ENCODE data around the gene CFAP161.

Gene CFAP161, protein sequence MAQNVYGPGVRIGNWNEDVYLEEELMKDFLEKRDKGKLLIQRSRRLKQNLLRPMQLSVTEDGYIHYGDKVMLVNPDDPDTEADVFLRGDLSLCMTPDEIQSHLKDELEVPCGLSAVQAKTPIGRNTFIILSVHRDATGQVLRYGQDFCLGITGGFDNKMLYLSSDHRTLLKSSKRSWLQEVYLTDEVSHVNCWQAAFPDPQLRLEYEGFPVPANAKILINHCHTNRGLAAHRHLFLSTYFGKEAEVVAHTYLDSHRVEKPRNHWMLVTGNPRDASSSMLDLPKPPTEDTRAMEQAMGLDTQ

DNA sequence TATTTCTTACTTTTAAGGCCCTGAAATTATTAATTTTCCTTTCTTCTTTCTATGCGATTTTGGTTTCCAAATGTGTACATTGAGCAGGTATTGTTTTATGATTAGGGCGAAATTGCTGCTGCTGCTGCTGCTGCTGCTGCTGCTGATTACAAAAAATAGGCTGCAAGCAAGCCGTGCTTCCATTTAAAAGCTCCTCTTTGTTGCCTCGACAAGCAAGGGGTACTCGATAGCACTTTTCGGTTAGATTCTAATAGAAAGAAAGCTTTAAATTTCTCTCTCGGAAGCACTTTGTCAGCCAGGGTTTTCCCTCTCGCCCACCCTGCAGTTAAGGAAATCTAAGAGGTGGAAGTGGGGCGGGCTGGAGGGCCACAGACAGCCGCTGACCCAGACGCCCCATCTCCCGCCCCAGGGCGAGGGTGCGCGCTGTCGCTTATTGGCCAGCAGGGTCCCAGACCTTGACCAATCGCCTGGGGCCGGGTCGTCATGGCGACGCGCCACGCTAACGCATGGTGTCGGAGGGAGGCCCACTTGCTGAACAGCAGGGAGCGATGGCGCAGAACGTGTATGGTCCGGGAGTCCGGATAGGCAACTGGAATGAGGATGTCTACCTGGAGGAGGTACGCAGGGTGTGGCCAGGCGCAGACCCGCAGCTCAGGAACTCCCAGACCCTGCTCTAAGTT, at the start of gene CFAP161:
TSS of gene CFAP161 (plus strand) at position 489 of the 680 bp plus-strand sequence. CDS start at position 549, 60 bp downstream.
- peak; percentile 41 for DNase-seq (ENCODE audit: low read depth)

DNA sequence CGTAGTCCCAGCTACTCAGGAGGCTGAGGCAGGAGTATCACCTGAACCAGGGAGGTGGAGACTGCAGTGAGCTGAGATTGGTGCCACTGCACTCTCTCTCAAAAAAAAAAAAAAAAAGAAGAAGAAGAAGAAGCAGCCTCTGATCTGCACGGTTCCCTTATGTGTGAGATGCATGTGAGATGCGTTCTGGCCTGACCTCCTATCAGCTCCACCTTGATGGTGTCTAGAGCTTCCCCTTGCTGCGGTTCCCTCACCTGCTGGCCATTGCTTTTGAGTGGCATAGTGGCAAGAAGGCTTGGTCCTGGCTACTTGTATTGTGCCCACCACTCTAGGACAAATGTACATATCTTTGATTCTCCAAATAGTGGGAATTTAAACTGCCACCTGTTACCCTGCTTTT, 49.4 kb upstream of the CFAP161 start:
- no peak for DNase-seq (ENCODE audit: low read depth)

DNA sequence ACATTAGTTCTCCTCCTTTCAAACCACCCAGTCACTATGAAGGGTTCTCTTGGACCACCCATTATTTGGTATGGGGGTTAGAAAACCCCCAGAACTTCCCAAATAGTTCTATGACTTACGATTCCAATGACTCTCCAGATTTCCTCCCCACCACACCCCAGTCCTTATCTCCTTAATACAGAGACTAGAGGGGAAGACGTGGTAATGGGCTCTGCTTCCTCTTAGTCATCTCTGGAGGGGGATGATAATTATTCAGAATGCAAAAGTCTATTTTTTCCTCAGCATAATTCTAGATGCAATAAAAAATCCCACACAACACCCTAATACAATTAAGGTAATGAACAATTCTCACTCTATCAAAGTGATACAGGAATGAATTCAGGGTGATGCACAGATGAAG, 48.9 kb upstream of the CFAP161 start:
- DNase-seq (ENCODE audit: low read depth), result no peak

DNA sequence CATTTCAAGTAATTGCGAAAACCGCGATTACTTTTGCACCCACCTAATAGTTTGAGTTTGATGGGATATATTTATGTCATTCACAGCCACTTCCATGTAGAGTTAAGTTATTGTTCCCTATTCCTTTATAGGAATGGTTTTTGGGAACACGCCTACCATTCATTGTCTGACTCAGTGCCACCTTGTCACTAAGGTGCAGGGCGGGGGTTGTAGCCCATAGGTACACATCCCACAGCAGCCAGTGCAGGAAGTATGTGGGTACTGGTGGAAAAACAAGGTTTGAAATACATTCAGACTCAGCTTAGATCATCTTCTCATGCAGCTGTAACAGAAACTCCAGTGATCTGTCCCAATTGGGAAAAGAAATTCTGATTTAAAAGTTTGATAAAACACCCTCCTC, 48.2 kb upstream of the CFAP161 start:
- DNase-seq (ENCODE audit: low read depth), result no peak

DNA sequence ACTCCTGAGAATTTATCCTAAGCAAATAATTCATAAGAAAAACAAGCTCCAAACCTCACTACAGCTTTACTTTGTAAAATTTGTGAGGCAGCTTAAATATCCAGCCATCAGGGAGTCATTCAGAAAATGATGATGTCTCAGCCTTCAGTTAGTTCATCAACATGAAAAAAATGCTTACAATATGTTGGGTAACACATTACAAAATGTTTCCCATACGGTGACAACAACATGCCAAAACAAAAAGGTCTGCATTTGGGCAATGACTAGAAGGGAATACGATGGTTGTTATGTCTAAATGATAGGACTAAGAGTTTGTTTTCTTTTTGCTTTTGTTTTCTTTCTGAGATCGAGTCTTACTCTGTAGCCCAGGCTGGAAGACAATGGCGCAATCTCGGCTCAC, 47.0 kb upstream of the CFAP161 start:
- peak; percentile 78 for DNase-seq (ENCODE audit: low read depth)

DNA sequence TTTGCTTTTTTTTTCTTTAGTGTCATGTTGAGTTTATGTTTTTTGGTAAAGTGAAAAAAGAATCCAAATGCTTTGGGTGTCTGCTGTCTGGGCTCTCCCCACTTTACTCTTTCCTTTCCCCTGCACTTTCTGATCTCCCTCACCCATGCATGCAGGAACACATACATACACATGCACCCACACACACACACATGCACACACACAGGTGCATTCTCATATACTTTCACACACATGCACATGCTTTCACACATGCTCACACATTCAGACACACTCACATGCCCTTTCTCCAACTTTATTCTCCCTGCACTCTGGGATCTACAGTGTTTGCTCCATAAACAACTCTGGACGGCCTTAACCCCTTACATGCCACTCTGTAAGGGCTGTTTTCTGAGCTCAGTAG, 46.4 kb upstream of the CFAP161 start:
- no peak for DNase-seq (ENCODE audit: low read depth)

DNA sequence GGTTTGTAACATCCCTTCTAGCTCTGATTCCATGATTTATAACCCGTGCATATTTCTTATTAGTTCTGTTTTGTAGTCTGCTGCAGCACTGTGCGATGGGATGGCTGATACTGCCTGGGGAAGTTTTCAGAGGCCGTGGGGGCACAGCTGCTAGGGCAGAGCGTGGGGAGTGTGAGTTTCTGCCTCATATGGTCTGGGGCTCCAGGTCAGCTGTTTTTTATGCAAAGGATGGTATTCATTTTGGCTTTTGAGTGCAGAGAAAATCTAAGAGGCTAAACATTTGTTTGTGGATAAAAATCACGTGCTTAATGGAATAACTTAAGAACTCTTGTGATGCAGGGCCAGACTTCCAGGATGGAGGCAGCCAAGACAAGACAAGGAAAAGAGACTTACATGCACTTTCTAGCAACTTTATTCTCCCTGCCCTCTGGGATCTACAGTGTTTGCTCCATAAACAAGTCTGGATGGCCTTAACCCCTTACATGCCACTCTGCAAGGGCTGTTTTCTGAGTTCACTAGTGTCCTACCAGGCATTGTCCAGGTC, 45.5 kb upstream of the CFAP161 start:
- no peak for DNase-seq (ENCODE audit: low read depth)

DNA sequence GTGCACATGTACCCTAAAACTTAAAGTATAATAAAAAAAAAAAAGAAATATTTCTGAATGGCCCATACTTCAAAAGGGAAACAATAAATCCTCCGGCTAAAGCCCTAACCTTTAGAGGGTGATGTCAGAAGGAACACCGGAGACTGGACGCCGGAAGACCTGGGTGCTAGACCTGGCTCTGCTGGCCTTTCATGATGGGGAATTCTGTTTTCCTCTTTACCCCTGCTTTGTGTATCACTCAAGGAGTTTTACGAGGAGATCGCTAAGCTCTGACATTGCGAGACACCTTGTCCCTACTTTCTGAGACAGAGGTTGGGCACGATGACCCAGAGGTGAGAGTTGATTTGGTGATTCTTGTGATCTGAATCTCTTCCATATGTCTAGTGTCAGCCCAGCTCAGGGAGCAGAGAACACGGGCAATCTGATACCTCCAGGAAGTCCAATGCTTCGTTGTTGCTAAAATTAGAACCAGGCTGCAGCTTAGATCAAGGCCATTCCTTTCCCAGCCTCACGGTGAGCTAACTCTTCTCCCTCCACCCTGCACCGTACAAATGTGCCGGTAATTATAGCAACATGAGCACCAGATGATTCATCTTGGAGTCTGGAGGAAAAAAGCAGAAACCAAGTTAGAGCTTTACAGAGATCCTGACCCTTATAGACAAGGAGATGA, 42.0 kb upstream of the CFAP161 start:
- DNase-seq (ENCODE audit: low read depth), result peak; percentile 91

DNA sequence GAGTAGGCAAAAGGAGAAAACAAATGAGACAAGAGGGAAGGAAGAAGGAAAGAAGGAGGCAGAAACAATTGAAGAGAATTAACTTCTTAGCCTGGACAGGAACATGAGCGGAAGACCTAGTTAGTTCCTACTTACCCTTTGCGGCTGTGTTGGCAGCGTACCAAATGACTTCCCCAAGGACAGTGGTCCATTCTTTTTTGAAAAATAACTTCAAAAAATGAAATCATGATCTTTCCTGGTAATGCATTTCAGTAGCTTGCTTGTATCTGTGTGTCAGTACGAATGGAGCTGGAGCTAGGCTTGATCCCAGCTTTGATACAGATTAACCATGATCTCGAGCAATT, 41.5 kb upstream of the CFAP161 start:
- no peak for DNase-seq (ENCODE audit: low read depth)

DNA sequence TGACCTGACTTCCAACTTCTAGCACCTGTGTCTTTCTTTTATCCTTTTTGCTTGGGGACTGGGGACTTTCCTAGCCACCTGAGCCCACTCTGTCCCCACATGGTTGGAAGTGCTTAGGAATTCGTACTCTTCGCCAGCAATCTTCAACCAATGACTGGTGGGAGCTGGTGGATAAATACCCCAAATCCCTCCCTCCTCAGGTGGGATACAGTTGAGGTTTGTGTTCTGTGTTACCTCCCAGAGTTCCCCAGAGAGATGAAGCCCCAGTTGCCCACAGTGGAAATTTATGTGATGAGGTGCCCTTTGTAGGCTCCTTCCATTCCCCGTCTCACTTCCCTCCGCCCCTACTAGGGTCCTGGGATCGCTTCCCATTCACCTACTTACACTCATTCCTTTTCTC, 40.1 kb upstream of the CFAP161 start:
- no peak for DNase-seq (ENCODE audit: low read depth)

DNA sequence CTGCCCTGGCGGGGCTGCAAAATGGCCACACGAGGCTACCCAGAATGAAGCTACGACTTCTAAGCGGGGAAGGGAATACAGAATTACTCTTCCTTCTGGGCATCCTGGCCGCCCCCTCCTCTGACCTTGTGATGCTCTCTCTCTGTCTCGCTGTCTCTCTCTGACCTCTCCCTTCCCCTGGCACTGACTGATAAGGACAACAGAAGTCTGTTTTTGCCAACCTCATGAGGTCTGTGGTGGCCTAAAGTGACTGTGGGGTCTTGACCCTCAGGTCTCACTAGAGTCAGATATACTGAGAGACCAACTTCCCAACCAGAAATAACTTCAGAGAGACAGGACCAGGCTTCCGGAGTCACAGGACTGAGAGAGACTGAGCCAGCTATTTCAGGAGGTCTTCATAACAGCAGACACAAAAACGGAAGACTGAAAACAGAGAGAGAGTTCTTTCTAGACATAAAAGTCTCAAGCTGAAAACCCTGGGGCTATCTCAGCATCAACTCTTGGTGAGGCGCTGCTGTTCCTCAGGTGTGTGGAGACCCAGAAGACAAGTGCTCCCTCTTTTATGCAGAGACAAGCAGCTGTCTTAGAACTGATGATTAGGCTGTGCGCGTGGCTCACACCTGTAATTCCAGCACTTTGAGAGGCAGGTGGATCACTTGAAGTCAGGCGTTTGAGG, 38.2 kb upstream of the CFAP161 start:
- no peak for DNase-seq (ENCODE audit: low read depth)

DNA sequence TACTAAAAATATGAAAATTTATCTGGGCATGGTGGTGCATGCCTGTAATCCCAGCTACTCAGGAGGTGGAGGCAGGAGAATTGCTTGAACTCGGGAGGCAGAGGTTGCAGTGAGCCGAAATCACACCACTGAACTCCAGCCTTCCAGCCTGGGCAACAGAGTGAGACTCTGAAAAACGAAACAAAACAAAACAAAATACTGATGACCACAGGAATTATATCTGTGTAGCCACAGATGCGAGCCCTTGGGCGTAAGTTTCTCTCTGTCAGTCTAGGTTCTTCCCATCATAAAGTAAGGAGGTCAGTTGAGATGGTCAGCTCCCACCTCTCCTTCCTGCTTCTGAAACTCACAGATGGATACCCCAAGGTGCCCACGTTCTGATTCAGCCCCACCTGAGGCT, 37.7 kb upstream of the CFAP161 start:
- DNase-seq (ENCODE audit: low read depth), result no peak

DNA sequence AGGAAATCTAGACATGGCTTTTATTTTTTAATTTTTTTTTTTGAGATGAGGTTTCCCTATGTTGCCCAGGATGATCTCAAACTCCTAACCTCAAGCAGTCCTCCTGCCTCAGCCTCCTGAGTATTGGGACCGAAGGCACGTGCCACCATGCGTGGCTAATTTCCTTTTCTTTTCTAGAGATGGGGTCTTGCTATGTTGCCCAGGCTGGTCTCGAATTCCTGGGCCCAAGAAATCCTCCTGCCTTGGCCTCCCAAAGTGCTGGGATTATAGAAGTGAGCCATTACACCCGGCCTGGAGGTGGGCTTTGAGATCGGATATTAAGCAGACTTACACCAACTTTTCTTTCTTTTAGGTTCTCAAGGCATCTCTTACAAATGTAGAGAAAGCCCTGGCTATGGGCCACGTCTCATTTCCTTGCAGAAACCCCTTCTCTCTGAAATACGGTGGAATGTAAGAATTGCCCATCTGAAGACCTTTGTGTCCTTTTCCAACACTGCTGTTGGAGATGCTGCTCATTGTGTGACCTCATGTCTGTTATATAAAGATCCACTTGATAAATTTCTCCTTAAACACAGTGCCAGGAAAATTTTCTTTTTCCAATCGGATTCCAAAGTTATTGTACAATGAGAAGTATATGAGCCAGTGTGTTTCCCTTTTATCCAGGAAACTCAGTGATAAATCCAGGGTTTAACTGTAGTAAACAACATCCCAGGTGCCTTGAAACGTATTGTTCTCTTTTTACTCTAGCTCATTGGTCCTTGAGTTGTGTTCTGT, 36.8 kb upstream of the CFAP161 start:
- no peak for DNase-seq (ENCODE audit: low read depth)

DNA sequence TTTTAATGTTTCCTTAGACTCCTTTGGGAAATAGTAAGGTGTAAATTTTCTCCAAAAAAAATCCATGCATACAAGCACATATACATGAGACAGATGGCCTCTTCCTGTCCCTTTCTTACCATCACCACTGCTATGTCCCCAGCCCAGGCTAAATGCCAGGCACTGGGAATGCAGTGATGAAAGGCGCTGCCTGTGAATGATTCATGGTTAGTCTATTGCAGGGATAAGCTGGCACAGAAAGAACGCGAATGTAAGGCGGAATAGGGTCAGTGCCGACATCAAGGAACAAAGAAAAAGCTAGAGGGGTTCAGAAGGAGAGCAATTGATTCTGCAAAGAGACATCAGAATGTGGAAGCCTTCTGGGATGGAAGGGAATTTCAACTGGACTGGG, 36.2 kb upstream of the CFAP161 start:
- DNase-seq (ENCODE audit: low read depth), result peak; percentile 22

DNA sequence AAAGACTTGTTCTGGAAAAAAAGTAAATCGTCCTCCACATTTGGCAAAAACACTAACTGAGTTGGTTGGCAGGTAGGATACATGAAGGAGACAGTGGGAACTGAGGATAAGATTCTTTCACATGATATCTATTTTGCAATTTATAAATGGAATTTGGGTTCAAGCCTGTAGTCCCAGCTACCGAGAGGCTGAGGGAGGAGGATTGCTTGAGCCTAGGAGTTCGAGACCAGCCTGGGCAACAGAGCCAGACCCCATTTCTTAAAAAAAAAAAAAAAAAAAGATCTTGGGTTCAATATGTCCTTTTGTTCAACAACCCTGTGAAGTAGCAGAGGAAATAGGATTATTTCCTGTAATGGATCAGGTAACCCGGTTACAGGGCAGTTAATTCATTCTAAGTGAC, 35.7 kb upstream of the CFAP161 start:
- no peak for DNase-seq (ENCODE audit: low read depth)

DNA sequence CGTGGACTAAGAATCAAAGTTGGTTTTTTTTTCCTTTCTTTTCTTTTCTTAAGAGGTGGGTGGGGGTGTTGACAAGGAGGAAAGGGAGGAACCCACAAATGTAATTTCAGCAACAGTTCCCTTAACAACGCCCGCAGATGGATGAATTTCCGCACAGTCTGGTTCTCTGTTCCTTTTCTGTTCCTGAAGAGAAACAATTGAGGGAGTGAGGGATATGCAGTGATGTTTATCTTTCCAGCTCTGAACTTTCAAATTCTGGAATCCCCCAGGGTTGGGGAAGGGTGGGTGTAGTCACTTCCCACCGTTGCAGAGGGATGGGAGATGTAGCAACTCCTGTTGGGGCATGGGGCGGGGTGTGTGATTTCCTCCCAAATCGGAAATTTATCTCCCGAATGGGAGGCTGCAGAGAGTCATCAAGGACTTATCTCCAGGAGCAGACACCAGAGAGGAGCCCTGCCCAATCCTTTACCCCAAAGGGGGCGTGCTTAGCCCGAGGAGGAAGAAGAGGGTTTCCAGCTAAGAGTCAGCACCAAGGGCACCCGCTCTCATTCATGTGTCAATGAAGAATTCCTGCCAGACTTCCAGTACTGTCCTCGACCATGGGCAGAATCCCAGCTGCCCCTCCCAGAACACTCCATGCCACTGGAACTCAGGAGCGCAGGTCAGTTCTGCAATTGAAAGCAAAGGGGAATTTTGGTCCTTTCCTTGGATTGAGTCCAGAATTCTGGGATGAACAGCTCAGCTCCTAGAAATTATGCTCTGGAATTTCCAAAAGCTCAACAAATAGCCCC, 35.0 kb upstream of the CFAP161 start:
- no peak for DNase-seq (ENCODE audit: low read depth)

DNA sequence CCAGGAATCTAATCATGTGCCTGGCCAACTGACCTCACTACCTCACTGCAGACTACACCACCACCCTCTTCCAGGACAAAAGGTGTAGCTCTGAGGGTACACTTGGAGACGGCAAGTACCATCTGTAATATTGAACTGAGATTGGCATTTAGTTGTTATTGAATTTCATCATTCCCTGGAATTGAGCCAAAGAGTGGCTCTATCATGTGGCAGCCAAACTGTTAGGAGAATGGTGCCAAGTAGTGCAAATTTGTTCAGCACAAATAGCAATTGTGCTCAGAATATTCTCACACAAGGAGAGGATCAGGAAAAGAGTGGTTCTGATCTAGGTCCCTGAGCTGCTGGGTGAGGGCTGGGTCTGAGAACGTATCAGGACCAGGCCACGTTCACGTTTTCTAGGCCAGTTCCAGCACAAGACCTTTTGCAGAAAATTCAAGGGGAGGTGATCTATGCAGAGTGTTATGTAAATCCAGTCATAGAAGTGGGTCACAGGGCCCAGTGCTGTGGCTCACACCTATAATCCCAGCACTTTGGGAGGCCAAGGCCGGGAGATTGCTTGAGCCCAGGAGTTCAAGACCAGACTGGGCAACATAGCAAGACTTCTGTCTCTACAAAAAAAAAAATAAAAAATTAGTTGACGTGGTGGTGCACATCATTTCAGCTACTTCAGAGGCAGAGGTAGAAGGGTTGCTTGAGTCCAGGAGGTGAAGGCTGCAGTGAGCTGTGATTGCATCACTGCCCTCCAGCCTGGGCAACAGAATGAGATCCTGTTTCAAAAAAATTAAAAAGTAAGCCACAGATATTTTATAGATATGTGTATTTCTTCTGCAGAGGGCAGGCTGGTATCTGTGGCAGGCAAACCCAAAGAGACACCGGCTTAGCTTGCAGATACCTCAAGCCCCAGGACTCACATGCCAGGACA, 31.9 kb upstream of the CFAP161 start:
- DNase-seq (ENCODE audit: low read depth), result no peak

DNA sequence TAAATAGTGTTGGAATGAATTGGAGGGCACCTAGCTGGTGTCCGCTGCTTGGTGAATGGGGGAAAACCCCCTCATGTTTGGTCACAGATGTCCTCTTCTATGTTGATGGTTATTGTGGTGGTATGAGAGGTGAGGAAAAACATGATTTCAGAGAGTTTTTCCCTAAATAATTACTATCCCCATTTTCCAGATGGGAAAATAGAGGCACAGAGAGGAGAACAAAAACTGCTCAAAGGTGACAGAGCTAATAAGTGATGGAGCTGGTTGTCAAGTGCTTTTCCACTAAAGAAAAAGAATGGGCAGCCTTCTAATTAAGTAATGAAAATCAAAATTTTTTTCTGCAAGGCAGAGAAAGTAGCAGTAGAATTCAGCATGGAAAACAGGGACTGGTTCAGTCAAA, 30.2 kb upstream of the CFAP161 start:
- DNase-seq (ENCODE audit: low read depth), result no peak

DNA sequence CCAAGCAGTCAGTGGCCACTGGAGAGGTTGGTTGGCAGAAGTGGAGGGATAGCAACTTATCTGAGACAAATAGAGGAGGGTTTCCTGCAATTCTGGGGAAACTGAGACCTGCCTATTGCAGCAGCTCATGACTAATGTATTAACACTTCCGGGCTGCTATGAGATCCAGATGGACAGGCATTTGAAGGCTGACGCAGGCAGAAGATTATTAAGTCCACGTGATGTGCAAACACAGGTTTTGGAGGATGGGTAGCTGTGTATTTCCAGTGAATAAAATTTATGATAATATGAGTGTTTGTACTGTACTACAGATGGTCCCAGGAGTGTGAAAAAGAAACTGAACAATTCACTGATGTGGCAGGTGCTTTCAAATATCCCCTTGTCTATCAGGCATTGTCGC, 28.5 kb upstream of the CFAP161 start:
- no peak for DNase-seq (ENCODE audit: low read depth)

DNA sequence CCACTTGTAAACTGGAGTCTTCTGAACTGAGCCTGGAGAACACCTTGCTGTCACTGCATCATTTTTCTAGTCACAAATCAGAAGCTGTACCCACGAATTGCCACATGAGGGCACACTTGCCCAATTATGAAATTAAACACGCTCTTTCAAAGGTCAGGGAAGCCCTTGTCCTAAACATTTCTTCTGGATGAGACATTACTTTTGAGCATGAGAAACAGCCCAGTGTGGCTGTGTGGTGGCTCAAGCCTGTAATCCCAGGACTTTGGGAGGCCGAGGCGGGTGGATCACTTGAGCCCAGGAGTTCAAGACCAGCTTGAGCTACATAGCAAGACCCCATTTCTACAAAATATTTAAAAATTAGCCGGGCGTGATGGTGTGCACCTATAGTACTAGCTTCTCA, 27.5 kb upstream of the CFAP161 start:
- peak; percentile 67 for DNase-seq (ENCODE audit: low read depth)
